Esophagus (tissue), 2 donors: ENCODE results near the gene BSND. TPM values are rescaled to one million over a fixed set of nuclear protein-coding genes. Genes with fewer than 3 reads are reported as not detected.

Experiments
- H3K27ac ChIP-seq, 2 donors: one replicate each; pipeline ENCODE4 v1.5.1; 2013; ENCODE audit warnings: low read depth in 2 of 2, mild to moderate bottlenecking in 2 of 2, inconsistent platforms in 1 of 2, low read length in 1 of 2, moderate library complexity in 1 of 2
- H3K27me3 ChIP-seq, 2 donors: one replicate each; pipeline ENCODE4 v1.6.1; 2013; ENCODE audit warnings: low read length in 2 of 2, control low read depth in 1 of 2, mild to moderate bottlenecking in 1 of 2; ENCODE audit not compliant: insufficient read depth in 2 of 2, control insufficient read depth in 1 of 2
- H3K36me3 ChIP-seq, 2 donors: one replicate each; pipeline ENCODE4 v1.6.1; 2013; ENCODE audit warnings: low read length in 1 of 2; ENCODE audit not compliant: control insufficient read depth in 2 of 2, insufficient read depth in 2 of 2
- H3K4me1 ChIP-seq, 2 donors: one replicate each; pipeline ENCODE4 v1.6.1; 2013; ENCODE audit warnings: low read length in 1 of 2; ENCODE audit not compliant: control insufficient read depth in 2 of 2, insufficient read depth in 2 of 2
- H3K4me3 ChIP-seq, 2 donors: one replicate each; pipeline ENCODE4 v1.5.1; 2013; ENCODE audit warnings: low read length in 2 of 2, mild to moderate bottlenecking in 2 of 2, low read depth in 1 of 2, moderate library complexity in 1 of 2
- H3K9me3 ChIP-seq, 2 donors: one replicate each; pipeline ENCODE4 v1.6.1; 2013; ENCODE audit warnings: mild to moderate bottlenecking in 2 of 2, low read depth in 1 of 2, low read length in 1 of 2, moderate library complexity in 1 of 2; ENCODE audit not compliant: control insufficient read depth in 2 of 2, insufficient read depth in 1 of 2
- WGBS, 2 donors: extraction: QIAGEN DNeasy Blood & Tissue Kit; methylation state at CpG; one replicate each; pipeline ENCODE4 v1.1.7; 2013; 5-methylcytosine and 5-hydroxymethylcytosine counted together
- polyA plus RNA-seq, 2 donors: library from polyadenylated mRNA; stranded (reverse); fragments of 200-250 nt; gene quantifications; one replicate each; pipeline ENCODE4 v1.2.3, GENCODE V29; 2013
- donor health status: healthy with polysubstance abuse.
- donor health status: Bipolar disorder and iron deficiency.

The BSND gene
- polyA plus RNA-seq, 2 donors: not detected

- H3K36me3 ChIP-seq: no peaks in the 10 kb centered on the region
- no peaks in the 10 kb centered on the region for H3K9me3 ChIP-seq
- no peaks in the 10 kb centered on the region for H3K27me3 ChIP-seq
- H3K4me1 ChIP-seq: peaks cover 3 to 8% of the 10 kb centered on the region in 2 donors
- peak overlapping the region in 1 of 2 donors; percentile 3 for H3K27ac ChIP-seq
- WGBS, 2 donors: 85 to 93% methylated on average over 4 of the region's 4 CpGs
- no peak overlapping the region for H3K4me3 ChIP-seq
Measured at GRCh38 chr1:54972436-54972835, 26.3 kb upstream of the BSND start.

- peak overlapping the region; percentile 54 to 66 for H3K27ac ChIP-seq
- H3K4me1 ChIP-seq: peaks cover 6 to 12% of the 10 kb centered on the region in 2 donors
- H3K4me3 ChIP-seq: no peak overlapping the region
- no peaks in the 10 kb centered on the region for H3K9me3 ChIP-seq
- WGBS, 2 donors: 39% methylated on average over 5 of the region's 5 CpGs
- H3K27me3 ChIP-seq: no peaks in the 10 kb centered on the region
- H3K36me3 ChIP-seq: no peaks in the 10 kb centered on the region
Measured at GRCh38 chr1:54973205-54973921, 25.4 kb upstream of the BSND start.

DNA sequence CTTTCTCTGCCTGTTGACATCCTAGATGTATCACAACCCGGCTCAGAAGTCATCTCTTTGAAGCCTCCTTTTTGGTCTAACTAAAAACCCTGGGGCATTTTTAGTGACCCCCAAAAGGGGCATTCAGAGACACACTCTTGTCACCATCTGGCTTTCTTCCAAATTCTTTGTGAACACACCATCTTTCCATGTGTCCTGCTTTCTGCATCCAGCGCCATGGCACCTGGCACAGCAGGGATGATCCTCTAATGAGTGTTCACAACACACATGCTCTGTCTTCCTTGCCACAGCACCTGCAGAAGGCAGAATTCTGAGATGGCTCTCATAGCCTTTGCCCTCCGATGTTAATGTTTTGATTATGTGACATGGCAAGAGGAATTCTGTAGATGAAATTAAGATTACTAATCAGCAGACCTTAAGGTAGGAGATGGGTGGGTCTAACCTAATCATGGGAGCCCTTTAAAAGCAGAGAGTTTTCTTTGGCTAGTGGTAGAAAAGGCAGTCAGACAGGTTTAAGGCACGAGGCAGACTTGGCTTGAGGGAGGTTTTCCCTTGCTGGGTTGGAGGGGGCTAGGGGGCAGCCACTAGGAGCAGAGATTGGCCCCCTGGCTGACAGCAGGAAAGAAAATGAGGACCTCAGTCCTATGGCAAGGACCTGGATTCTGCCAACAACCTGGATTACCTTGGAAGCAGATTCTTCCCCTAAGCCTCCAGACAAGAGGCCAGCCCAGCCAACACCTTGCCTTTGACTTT, 23.2 kb upstream of the BSND start:
- H3K27me3 ChIP-seq: no peaks in the 10 kb centered on the region
- no peak overlapping the region for H3K4me3 ChIP-seq
- H3K9me3 ChIP-seq: no peaks in the 10 kb centered on the region
- no peak overlapping the region for H3K27ac ChIP-seq
- H3K4me1 ChIP-seq: peaks cover 6 to 14% of the 10 kb centered on the region in 2 donors
- WGBS, 2 donors: 58 to 59% methylated on average over 4 of the region's 4 CpGs
- H3K36me3 ChIP-seq: no peaks in the 10 kb centered on the region

GRCh38 chr1:54976747-54977146, 22.0 kb upstream of the BSND start:
- Histone ChIP-seq H3K9me3 (no peaks in the 10 kb centered on the region), H3K4me1 (peaks cover 6 to 15% of the 10 kb centered on the region in 2 donors), H3K27ac (no peak overlapping the region), H3K36me3 (no peaks in the 10 kb centered on the region), H3K27me3 (no peaks in the 10 kb centered on the region), H3K4me3 (no peak overlapping the region)
- WGBS, 2 donors: 42 to 53% methylated on average over 6 of the region's 6 CpGs

DNA sequence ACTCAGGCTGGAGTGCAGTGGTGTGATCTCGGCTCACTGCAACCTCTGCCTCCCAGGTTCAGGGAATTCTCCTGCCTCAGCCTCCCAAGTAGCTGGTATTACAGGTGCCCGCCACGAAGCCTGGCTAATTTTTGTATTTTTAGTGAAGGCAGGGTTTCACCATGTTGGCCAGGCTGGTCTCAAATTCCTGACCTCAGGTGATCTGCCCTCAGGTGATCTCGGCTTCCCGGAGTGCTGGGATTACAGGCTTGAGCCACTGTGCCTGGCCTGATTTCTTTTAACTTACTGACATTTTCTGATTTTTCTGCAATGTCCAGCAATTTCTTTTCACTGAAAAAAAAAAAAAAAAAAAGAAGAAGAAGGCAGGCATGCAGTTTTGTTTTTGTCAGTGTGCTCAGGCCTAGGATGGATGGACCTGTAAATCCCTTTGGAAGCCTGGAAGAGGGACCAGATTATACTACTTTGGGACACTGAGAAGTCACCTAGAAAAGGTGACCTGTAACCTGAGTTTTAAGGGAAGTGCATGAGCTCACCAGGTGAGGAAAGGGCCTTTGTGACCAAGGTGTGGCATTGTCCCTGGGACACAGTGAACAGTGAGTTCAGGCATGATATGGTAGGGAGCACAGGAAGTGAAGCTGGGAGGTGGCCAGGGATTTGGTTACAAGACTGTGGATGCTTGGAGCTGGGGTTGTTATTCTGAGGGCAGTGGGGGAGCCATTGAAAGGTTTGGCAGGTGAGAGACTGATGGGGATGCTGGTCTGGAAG, 21.0 kb upstream of the BSND start:
- no peaks in the 10 kb centered on the region for H3K9me3 ChIP-seq
- no peak overlapping the region for H3K27ac ChIP-seq
- no peaks in the 10 kb centered on the region for H3K27me3 ChIP-seq
- H3K4me1 ChIP-seq: peaks cover 6 to 15% of the 10 kb centered on the region in 2 donors
- no peaks in the 10 kb centered on the region for H3K36me3 ChIP-seq
- no peak overlapping the region for H3K4me3 ChIP-seq
- 82 to 86% methylated on average over 5 of the region's 5 CpGs for WGBS, 2 donors

GRCh38 chr1:54978528-54979326, 20.0 kb upstream of the BSND start:
- peaks cover 6 to 15% of the 10 kb centered on the region in 2 donors for H3K4me1 ChIP-seq
- no peaks in the 10 kb centered on the region for H3K36me3 ChIP-seq
- no peak overlapping the region for H3K4me3 ChIP-seq
- H3K9me3 ChIP-seq: no peaks in the 10 kb centered on the region
- no peaks in the 10 kb centered on the region for H3K27me3 ChIP-seq
- no peak overlapping the region for H3K27ac ChIP-seq
- 91 to 95% methylated on average over 9 of the region's 9 CpGs for WGBS, 2 donors

- H3K36me3 ChIP-seq: no peaks in the 10 kb centered on the region
- H3K9me3 ChIP-seq: no peaks in the 10 kb centered on the region
- no peak overlapping the region for H3K27ac ChIP-seq
- H3K4me1 ChIP-seq: peaks cover 6 to 15% of the 10 kb centered on the region in 2 donors
- H3K4me3 ChIP-seq: no peak overlapping the region
- H3K27me3 ChIP-seq: no peaks in the 10 kb centered on the region
- WGBS, 2 donors: 42 to 67% methylated on average over 5 of the region's 5 CpGs
Measured at GRCh38 chr1:54979327-54979891, 19.3 kb upstream of the BSND start.

GRCh38 chr1:54980046-54980527, 18.6 kb upstream of the BSND start:
- 16 to 22% methylated on average over 25 of the region's 25 CpGs for WGBS, 2 donors
- H3K4me1 ChIP-seq: peaks cover 6 to 15% of the 10 kb centered on the region in 2 donors
- peak overlapping the region; percentile 53 to 60 for H3K4me3 ChIP-seq
- no peaks in the 10 kb centered on the region for H3K36me3 ChIP-seq
- no peak overlapping the region for H3K27ac ChIP-seq
- H3K9me3 ChIP-seq: no peaks in the 10 kb centered on the region
- no peaks in the 10 kb centered on the region for H3K27me3 ChIP-seq
